ENCODE results near the gene MEAF6.

The MEAF6 gene

GRCh38 chr1:37468037-37468436 lies 46.5 kb downstream of the MEAF6 start:
- TF ChIP-seq SIN3A (IDR thresholded peaks at IDR 0.05; ENCODE audit: borderline replicate concordance, insufficient read depth, low read length) = no peak
- no peak for TF ChIP-seq FOXP2 (optimal IDR thresholded peaks at IDR 0.05; ENCODE audit: borderline replicate concordance, extremely low read depth, extremely low read length, insufficient read depth)
- TF ChIP-seq REST (IDR thresholded peaks at IDR 0.05; ENCODE audit: insufficient read depth in 1 of 2, low read depth in 2 of 2, low read length in 2 of 2) = no peak
- no peak for TF ChIP-seq TAF1 (IDR thresholded peaks at IDR 0.05; ENCODE audit: borderline replicate concordance, insufficient read depth, low read length)
- TF ChIP-seq POLR2AphosphoS5 (IDR thresholded peaks at IDR 0.05; ENCODE audit: low read depth, low read length) = no peak

GRCh38 chr1:37465593-37466517 lies 48.7 kb downstream of the MEAF6 start:
- TF ChIP-seq SIN3A (IDR thresholded peaks at IDR 0.05; ENCODE audit: borderline replicate concordance, insufficient read depth, low read length) = no peak
- TF ChIP-seq TAF1 (IDR thresholded peaks at IDR 0.05; ENCODE audit: borderline replicate concordance, insufficient read depth, low read length) = no peak
- no peak for TF ChIP-seq FOXP2 (optimal IDR thresholded peaks at IDR 0.05; ENCODE audit: borderline replicate concordance, extremely low read depth, extremely low read length, insufficient read depth)
- no peak for TF ChIP-seq POLR2AphosphoS5 (IDR thresholded peaks at IDR 0.05; ENCODE audit: low read depth, low read length)

GRCh38 chr1:37464443-37464842 lies 50.1 kb downstream of the MEAF6 start:
- TF ChIP-seq FOXP2 (optimal IDR thresholded peaks at IDR 0.05; ENCODE audit: borderline replicate concordance, extremely low read depth, extremely low read length, insufficient read depth) = no peak

- TF ChIP-seq TAF1 (IDR thresholded peaks at IDR 0.05; ENCODE audit: borderline replicate concordance, insufficient read depth, low read length) = no peak
- TF ChIP-seq FOXP2 (optimal IDR thresholded peaks at IDR 0.05; ENCODE audit: borderline replicate concordance, extremely low read depth, extremely low read length, insufficient read depth) = no peak
- TF ChIP-seq POLR2AphosphoS5 (IDR thresholded peaks at IDR 0.05; ENCODE audit: low read depth, low read length) = no peak
- TF ChIP-seq REST (IDR thresholded peaks at IDR 0.05; ENCODE audit: insufficient read depth in 1 of 2, low read depth in 2 of 2, low read length in 2 of 2) = no peak
- TF ChIP-seq SIN3A (IDR thresholded peaks at IDR 0.05; ENCODE audit: borderline replicate concordance, insufficient read depth, low read length) = no peak
Observed at GRCh38 chr1:37461698-37462436, 52.7 kb downstream of the MEAF6 start.

- TF ChIP-seq POLR2AphosphoS5 (IDR thresholded peaks at IDR 0.05; ENCODE audit: low read depth, low read length) = no peak
- no peak for TF ChIP-seq SIN3A (IDR thresholded peaks at IDR 0.05; ENCODE audit: borderline replicate concordance, insufficient read depth, low read length)
- TF ChIP-seq REST (IDR thresholded peaks at IDR 0.05; ENCODE audit: insufficient read depth in 1 of 2, low read depth in 2 of 2, low read length in 2 of 2) = no peak
- TF ChIP-seq FOXP2 (optimal IDR thresholded peaks at IDR 0.05; ENCODE audit: borderline replicate concordance, extremely low read depth, extremely low read length, insufficient read depth) = no peak
- no peak for TF ChIP-seq TAF1 (IDR thresholded peaks at IDR 0.05; ENCODE audit: borderline replicate concordance, insufficient read depth, low read length)
Observed at GRCh38 chr1:37458551-37458950, 56.0 kb downstream of the MEAF6 start.

Data from PFSK-1 (cell line).